Gastrocnemius medialis (tissue), 4 donors: ENCODE results near the gene SPATS2L.

Experiments
- CTCF ChIP-seq, 5 experiments: fragments of 450-650 bp in 3 of 5; fragments of 200-600 bp in 2 of 5; sonication (generic) in 2 of 5; IDR thresholded peaks in 4 of 5; conservative IDR thresholded peaks in 1 of 5; 1 replicate in 4 of 5; 2 replicates in 1 of 5; pipeline ENCODE4 v1.5.1; 2016 to 2019; ENCODE audit warnings: antibody characterized with exemption in 5 of 5, mild to moderate bottlenecking in 3 of 5, moderate library complexity in 3 of 5
- POLR2A ChIP-seq, 2 donors: fragments of 450-650 bp; IDR thresholded peaks; one replicate each; pipeline ENCODE4 v1.6.1; 2017; ENCODE audit warnings: antibody characterized with exemption in 2 of 2, mild to moderate bottlenecking in 2 of 2, moderate library complexity in 2 of 2

- TF ChIP-seq POLR2A (IDR thresholded peaks at IDR 0.05) = no peak
- no peak for TF ChIP-seq CTCF (IDR thresholded peaks at IDR 0.05 in 4 of 5, conservative IDR thresholded peaks at IDR 0.05 in 1 of 5)
Measured at GRCh38 chr2:200453853-200454534, 147.5 kb downstream of the SPATS2L start.
